ENCODE results near the gene TMEM207. TPM values are rescaled to one million over a fixed set of nuclear protein-coding genes. Genes with fewer than 3 reads are reported as not detected.

Gene TMEM207
- not detected in 2 replicates for total RNA-seq (2021; fragmentation: NEBNext Ultra II Directional; extraction: Animal tissue kit (Norgen Biotek cat#: 25700))
- not detected in 2 replicates for polyA plus RNA-seq (2011; rRNA removed)
- polyA plus RNA-seq (2011; cell fraction: cytosol; rRNA removed) = not detected
- not detected for polyA plus RNA-seq (2011; cell fraction: nucleus; rRNA removed)
- not detected in 4 replicates for polyA plus RNA-seq (2012, experiment 1 of 2)
- polyA plus RNA-seq (2012, experiment 2 of 2) = not detected
- polyA plus RNA-seq (2013, experiment 1 of 2) = not detected
- polyA plus RNA-seq (2013, experiment 2 of 2) = not detected
- not detected in 2 replicates for polyA minus RNA-seq (2011; rRNA and poly(A)+ RNA removed)
- not detected for polyA minus RNA-seq (2011; cell fraction: cytosol; rRNA and poly(A)+ RNA removed)
- not detected for polyA minus RNA-seq (2011; cell fraction: nucleus; rRNA and poly(A)+ RNA removed)
- long read RNA-seq, experiment 1 = 0 reads
- long read RNA-seq, experiment 2 = 0 reads

GRCh38 chr3:190449801-190450200, at the start of gene TMEM207:
TSS of gene TMEM207 (minus strand) at chr3:190449901. CDS start at chr3:190449809, 92 bp downstream.
- POLR2A ChIA-PET (ENCODE audit: partially characterized antibody) = no interaction called here
- Histone ChIP-seq H2BK12ac (ENCODE audit: low read depth, low read length) (no peak within 1 kb of the TSS), H3K36me3 (ENCODE audit: control insufficient read depth in 2 of 4, insufficient read depth in 4 of 4, low read length in 3 of 4) (no peaks in the 10 kb centered on the region), H2BK120ac (replicated peaks; ENCODE audit: low read depth, low read length) (no peak within 1 kb of the TSS), H3K79me2 (ENCODE audit: control insufficient read depth in 1 of 2, insufficient read depth in 2 of 2, low read length in 2 of 2) (no peaks in the 10 kb centered on the region), H3K27ac (ENCODE audit: low read depth, low read length) (no peak within 1 kb of the TSS), H3K79me1 (ENCODE audit: low read depth, low read length) (no peaks in the 10 kb centered on the region), H2AFZ (ENCODE audit: low read length) (no peak within 1 kb of the TSS), H3K27me3 (replicated peaks in 1 of 4; ENCODE audit: control insufficient read depth in 3 of 4, extremely low read depth in 1 of 4, insufficient read depth in 3 of 4, low read length in 3 of 4) (no peaks in the 10 kb centered on the region), H3K56ac (replicated peaks; ENCODE audit: insufficient read length, low read depth, low read length) (no peak within 1 kb of the TSS), H4K8ac (ENCODE audit: extremely low read depth, insufficient read depth, low read length) (no peak within 1 kb of the TSS), H3K18ac (ENCODE audit: extremely low read depth, low read length) (no peak within 1 kb of the TSS), H3K4me1 (replicated peaks in 1 of 4; ENCODE audit: control insufficient read depth in 3 of 4, insufficient read depth in 4 of 4, low read length in 3 of 4) (no peaks in the 10 kb centered on the region), H4K91ac (replicated peaks; ENCODE audit: insufficient read length, low read length) (no peak within 1 kb of the TSS), H3K9me3 (ENCODE audit: insufficient read depth in 2 of 2, low read depth in 1 of 2, low read length in 1 of 2) (no peaks in the 10 kb centered on the region), H3K9ac (replicated peaks in 1 of 4; ENCODE audit: extremely low read depth in 1 of 4, low read depth in 3 of 4, low read length in 3 of 4) (no peak within 1 kb of the TSS), H2BK20ac (ENCODE audit: low read length) (no peak within 1 kb of the TSS), H3K14ac (ENCODE audit: insufficient read length) (no peak within 1 kb of the TSS), H2BK15ac (ENCODE audit: low read length) (no peak within 1 kb of the TSS), H2AK5ac (ENCODE audit: low read depth, low read length) (no peak within 1 kb of the TSS), H3K23me2 (ENCODE audit: low read depth, low read length) (no peaks in the 10 kb centered on the region), H3K4me3 (ENCODE audit: extremely low read depth in 1 of 4, insufficient read depth in 2 of 4, low read depth in 3 of 4, low read length in 4 of 4) (no peak within 1 kb of the TSS), H4K5ac (ENCODE audit: insufficient read length, low read depth, low read length) (no peak within 1 kb of the TSS), H3K4me2 (ENCODE audit: insufficient read depth in 1 of 2, low read depth in 2 of 2, low read length in 2 of 2) (no peak within 1 kb of the TSS), H3K23ac (ENCODE audit: insufficient read length) (no peak within 1 kb of the TSS), H4K20me1 (replicated peaks in 1 of 2; ENCODE audit: control insufficient read depth in 1 of 2, insufficient read depth in 2 of 2, low read length in 2 of 2) (no peaks in the 10 kb centered on the region), H2BK5ac (ENCODE audit: low read depth, low read length) (no peak within 1 kb of the TSS), H3K4ac (replicated peaks; ENCODE audit: insufficient read length, low read depth, low read length) (no peak within 1 kb of the TSS)
- TF ChIP-seq POLR2AphosphoS5 (IDR thresholded peaks at IDR 0.05; ENCODE audit: low read depth, low read length) = no peak
- TF ChIP-seq NRF1 (IDR thresholded peaks at IDR 0.05; ENCODE audit: low read depth, low read length) = no peak
- no peak for TF ChIP-seq CHD2 (IDR thresholded peaks at IDR 0.05; ENCODE audit: low read length)
- TF ChIP-seq, protein P1, sequence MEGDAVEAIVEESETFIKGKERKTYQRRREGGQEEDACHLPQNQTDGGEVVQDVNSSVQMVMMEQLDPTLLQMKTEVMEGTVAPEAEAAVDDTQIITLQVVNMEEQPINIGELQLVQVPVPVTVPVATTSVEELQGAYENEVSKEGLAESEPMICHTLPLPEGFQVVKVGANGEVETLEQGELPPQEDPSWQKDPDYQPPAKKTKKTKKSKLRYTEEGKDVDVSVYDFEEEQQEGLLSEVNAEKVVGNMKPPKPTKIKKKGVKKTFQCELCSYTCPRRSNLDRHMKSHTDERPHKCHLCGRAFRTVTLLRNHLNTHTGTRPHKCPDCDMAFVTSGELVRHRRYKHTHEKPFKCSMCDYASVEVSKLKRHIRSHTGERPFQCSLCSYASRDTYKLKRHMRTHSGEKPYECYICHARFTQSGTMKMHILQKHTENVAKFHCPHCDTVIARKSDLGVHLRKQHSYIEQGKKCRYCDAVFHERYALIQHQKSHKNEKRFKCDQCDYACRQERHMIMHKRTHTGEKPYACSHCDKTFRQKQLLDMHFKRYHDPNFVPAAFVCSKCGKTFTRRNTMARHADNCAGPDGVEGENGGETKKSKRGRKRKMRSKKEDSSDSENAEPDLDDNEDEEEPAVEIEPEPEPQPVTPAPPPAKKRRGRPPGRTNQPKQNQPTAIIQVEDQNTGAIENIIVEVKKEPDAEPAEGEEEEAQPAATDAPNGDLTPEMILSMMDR (IDR thresholded peaks at IDR 0.05; ENCODE audit: control extremely low read depth in 1 of 3, insufficient read depth in 1 of 3, low read depth in 1 of 3, low read length in 3 of 3) = no peak
- TF ChIP-seq GTF2F1 (IDR thresholded peaks at IDR 0.05; ENCODE audit: borderline replicate concordance, low read depth, low read length) = no peak
- no peak for TF ChIP-seq ZNF274 (IDR thresholded peaks at IDR 0.05; ENCODE audit: borderline replicate concordance, extremely low read depth, low read length)
- TF ChIP-seq TCF12 (IDR thresholded peaks at IDR 0.05; ENCODE audit: low read depth, low read length) = no peak
- no peak for TF ChIP-seq RNF2 (IDR thresholded peaks at IDR 0.05; ENCODE audit: borderline replicate concordance, low read depth, low read length, missing control alignments, poor library complexity, severe bottlenecking)
- TF ChIP-seq ASH2L (IDR thresholded peaks at IDR 0.05; ENCODE audit: low read length) = no peak
- FAIRE-seq = no peak
- CTCF ChIA-PET (ENCODE audit: partially characterized antibody) = interaction anchor here (1.3 to 1.8 kb wide), 2 partner anchors 10 to 489 kb away, joined by 3 to 5 read pairs; no protein-coding TSS in a partner anchor
- no peak for DNase-seq (ENCODE audit: low read depth in 1 of 2, low spot score in 2 of 2)
- WGBS, 2 experiments (ENCODE audit: extremely low coverage in 1 of 2, insufficient coverage in 1 of 2, insufficient read length in 1 of 2, insufficient replicate concordance in 2 of 2, low coverage in 1 of 2, low lambda C conversion rate in 2 of 2, missing lambda C conversion rate in 1 of 2) = 90% methylated on average over 1 of the region's 1 CpG; no CpG with 5 or more reads in 1 of the 2 experiments

Data from H1 (cell line).